ENCODE results near the gene DISP2.

DISP2 gene

GRCh38 chr15:40397688-40398412 lies 39.8 kb downstream of the DISP2 start:
- no peak for DNase-seq

- peak; percentile 48 for DNase-seq
Observed at GRCh38 chr15:40398413-40398873, 40.4 kb downstream of the DISP2 start.

GRCh38 chr15:40399370-40399769 lies 41.4 kb downstream of the DISP2 start:
- no peak for DNase-seq

GRCh38 chr15:40405501-40406381 lies 47.7 kb downstream of the DISP2 start, which contains the start of gene IVD:
TSS of gene IVD (plus strand) at chr15:40405795. CDS start at chr15:40405828, 33 bp downstream.
- peak; percentile 97 for DNase-seq

- DNase-seq: no peak
Observed at GRCh38 chr15:40407330-40407990, 49.4 kb downstream of the DISP2 start.

- no peak for DNase-seq
Observed at GRCh38 chr15:40409366-40409765, 51.3 kb downstream of the DISP2 start.

- no peak for DNase-seq
Observed at GRCh38 chr15:40410476-40410875, 52.5 kb downstream of the DISP2 start.

GRCh38 chr15:40412095-40412759 lies 54.2 kb downstream of the DISP2 start:
- DNase-seq: peak; percentile 14

- peak; percentile 10 for DNase-seq
Observed at GRCh38 chr15:40413036-40413435, 55.0 kb downstream of the DISP2 start.

- DNase-seq: no peak
Observed at GRCh38 chr15:40414816-40415215, 56.8 kb downstream of the DISP2 start.

GRCh38 chr15:40415226-40415625 lies 57.2 kb downstream of the DISP2 start:
- no peak for DNase-seq

- DNase-seq: peak; percentile 13
Observed at GRCh38 chr15:40416056-40416455, 58.0 kb downstream of the DISP2 start.

- DNase-seq: peak; percentile 15
Observed at GRCh38 chr15:40418126-40418525, 60.1 kb downstream of the DISP2 start.

GRCh38 chr15:40420071-40420713 lies 62.2 kb downstream of the DISP2 start:
- DNase-seq: peak; percentile 15

- peak; percentile 35 for DNase-seq
Observed at GRCh38 chr15:40420793-40421192, 62.8 kb downstream of the DISP2 start.

- peak; percentile 84 for DNase-seq
Observed at GRCh38 chr15:40421246-40422157, 63.5 kb downstream of the DISP2 start.

- peak; percentile 64 for DNase-seq
Observed at GRCh38 chr15:40424483-40425115, 66.6 kb downstream of the DISP2 start.

- DNase-seq: no peak
Observed at GRCh38 chr15:40425681-40426080, 67.7 kb downstream of the DISP2 start.

GRCh38 chr15:40427188-40427587 lies 69.2 kb downstream of the DISP2 start:
- DNase-seq: no peak

GRCh38 chr15:40428185-40428584 lies 70.2 kb downstream of the DISP2 start:
- no peak for DNase-seq
